SU-DHL-6 (cell line): Measurements from ENCODE around the gene BMP7.

Experiments
- H2AFZ ChIP-seq: fragments of 200-600 bp; sonication (generic); 2 replicates; pipeline ENCODE4 v1.6.1; 2014; ENCODE audit warnings: low read depth, mild to moderate bottlenecking, moderate library complexity, mixed read lengths, antibody characterized with exemption, low read length; ENCODE audit not compliant: severe bottlenecking
- H3F3A ChIP-seq: fragments of 200-600 bp; shearing (Covaris generic); 2 replicates; pipeline ENCODE4 v1.6.0; 2016; ENCODE audit warnings: antibody characterized with exemption, mild to moderate bottlenecking; ENCODE audit not compliant: insufficient read depth
- H3K27ac ChIP-seq: fragments of 200-600 bp; sonication (generic); 2 replicates; pipeline ENCODE4 v1.5.1; 2016; ENCODE audit warnings: low read depth, mild to moderate bottlenecking, low read length, moderate library complexity, mixed read lengths
- H3K27me3 ChIP-seq: fragments of 200-600 bp; sonication (generic), shearing (Covaris generic); 2 replicates; pipeline ENCODE4 v1.6.0; 2014; ENCODE audit warnings: mild to moderate bottlenecking, low read length
- H3K36me3 ChIP-seq: fragments of 200-600 bp; sonication (generic); 2 replicates; pipeline ENCODE4 v1.6.1; 2014; ENCODE audit warnings: mild to moderate bottlenecking, low read length, mixed read lengths
- H3K4me2 ChIP-seq: fragments of 300-600, 200-600 bp; shearing (Covaris generic), sonication (generic); 2 replicates; pipeline ENCODE4 v1.6.0; 2014; ENCODE audit warnings: low read length, low read depth, mild to moderate bottlenecking; ENCODE audit not compliant: poor library complexity, severe bottlenecking
- H3K4me3 ChIP-seq: fragments of 200-600 bp; sonication (generic); 2 replicates; pipeline ENCODE4 v1.5.1; 2014; ENCODE audit warnings: antibody characterized with exemption, low read length, mild to moderate bottlenecking, mixed read lengths; ENCODE audit not compliant: insufficient read depth, poor library complexity, severe bottlenecking
- H3K79me2 ChIP-seq: fragments of 200-600 bp; sonication (generic); 2 replicates; pipeline ENCODE4 v1.6.1; 2014; ENCODE audit warnings: mild to moderate bottlenecking, low read length, moderate library complexity; ENCODE audit not compliant: insufficient read depth
- H3K9ac ChIP-seq: fragments of 200-600 bp; sonication (generic); 2 replicates; pipeline ENCODE4 v1.7.0; 2014; ENCODE audit warnings: mild to moderate bottlenecking, low read length
- H3K9me2 ChIP-seq: fragments of 200-600 bp; sonication (generic); replicated peaks from 2 replicates; pipeline ENCODE4 v1.6.1; 2014; ENCODE audit warnings: low read length; ENCODE audit not compliant: insufficient read depth
- H3K9me3 ChIP-seq: fragments of 200-600 bp; sonication (generic); 2 replicates; pipeline ENCODE4 v1.6.1; 2014; ENCODE audit warnings: low read length, mixed read lengths; ENCODE audit not compliant: insufficient read depth
- H4K20me1 ChIP-seq: fragments of 200-600 bp; sonication (generic); 2 replicates; pipeline ENCODE4 v1.6.1; 2014; ENCODE audit warnings: low read depth, mild to moderate bottlenecking, antibody characterized with exemption, low read length, moderate library complexity, mixed read lengths
- CTCF ChIP-seq: fragments of 200-600 bp; sonication (generic); IDR thresholded peaks from one replicate; pipeline ENCODE4 v1.5.1; 2017; ENCODE audit warnings: antibody characterized with exemption, mild to moderate bottlenecking, low read length, moderate library complexity; ENCODE audit not compliant: insufficient read depth, poor library complexity, severe bottlenecking
- EZH2phosphoT487 ChIP-seq: fragments of 200-600 bp; sonication (generic), shearing (Covaris generic); conservative IDR thresholded peaks from 2 replicates; pipeline ENCODE4 v1.6.1; 2018; ENCODE audit warnings: mild to moderate bottlenecking, antibody characterized with exemption, low read length, moderate library complexity, mixed read lengths

BMP7 gene

GRCh38 chr20:57152557-57152956, 113.9 kb downstream of the BMP7 start:
- Histone ChIP-seq H3K9ac (no peak overlapping the region), H3F3A (no peaks in the 10 kb centered on the region), H3K79me2 (no peaks in the 10 kb centered on the region), H3K9me3 (no peaks in the 10 kb centered on the region), H3K27me3 (no peaks in the 10 kb centered on the region), H3K4me2 (no peak overlapping the region), H3K36me3 (no peaks in the 10 kb centered on the region), H2AFZ (no peak overlapping the region), H3K4me3 (no peak overlapping the region), H4K20me1 (no peaks in the 10 kb centered on the region), H3K9me2 (no peaks in the 10 kb centered on the region), H3K27ac (no peak overlapping the region)
- no peak for TF ChIP-seq EZH2phosphoT487
- TF ChIP-seq CTCF, result no peak

- H3F3A ChIP-seq, result no peaks in the 10 kb centered on the region
- H3K79me2 ChIP-seq, result no peaks in the 10 kb centered on the region
- H3K36me3 ChIP-seq, result no peaks in the 10 kb centered on the region
- TF ChIP-seq CTCF (no peak), EZH2phosphoT487 (no peak)
- no peak overlapping the region for H3K27ac ChIP-seq
- H3K4me2 ChIP-seq, result no peak overlapping the region
- no peak overlapping the region for H2AFZ ChIP-seq
- H3K9ac ChIP-seq, result no peak overlapping the region
- no peak overlapping the region for H3K4me3 ChIP-seq
- H4K20me1 ChIP-seq, result no peaks in the 10 kb centered on the region
- no peaks in the 10 kb centered on the region for H3K27me3 ChIP-seq
- H3K9me2 ChIP-seq, result no peaks in the 10 kb centered on the region
- H3K9me3 ChIP-seq, result no peaks in the 10 kb centered on the region; the same call in 1 of the 2 replicates
Observed at GRCh38 chr20:57150559-57150958, 115.9 kb downstream of the BMP7 start.

GRCh38 chr20:57148263-57148662, 118.2 kb downstream of the BMP7 start:
- Histone ChIP-seq H3K27me3 (no peaks in the 10 kb centered on the region), H3K4me2 (no peak overlapping the region), H3K9me3 (no peaks in the 10 kb centered on the region; the same call in 1 of the 2 replicates), H3K4me3 (no peak overlapping the region), H3K27ac (no peak overlapping the region), H4K20me1 (no peaks in the 10 kb centered on the region), H3K79me2 (no peaks in the 10 kb centered on the region), H3K9me2 (no peaks in the 10 kb centered on the region), H3F3A (no peaks in the 10 kb centered on the region), H2AFZ (no peak overlapping the region), H3K9ac (no peak overlapping the region), H3K36me3 (no peaks in the 10 kb centered on the region)
- no peak for TF ChIP-seq CTCF
- TF ChIP-seq EZH2phosphoT487, result no peak

- Histone ChIP-seq H3K9me2 (no peaks in the 10 kb centered on the region), H3K4me2 (no peak overlapping the region), H3F3A (no peaks in the 10 kb centered on the region), H2AFZ (no peak overlapping the region), H3K4me3 (no peak overlapping the region), H3K9ac (no peak overlapping the region), H3K27ac (no peak overlapping the region), H3K36me3 (no peaks in the 10 kb centered on the region), H3K27me3 (no peaks in the 10 kb centered on the region), H3K9me3 (no peaks in the 10 kb centered on the region; the same call in 1 of the 2 replicates), H4K20me1 (no peaks in the 10 kb centered on the region), H3K79me2 (no peaks in the 10 kb centered on the region)
- TF ChIP-seq CTCF, result no peak
Observed at GRCh38 chr20:57147185-57147584, 119.3 kb downstream of the BMP7 start.
